D721Med (cell line): ENCODE results near the gene CPLX3.
A peak's percentile ranks its signal among the peaks of the same experiment; 100 is the strongest.

Experiments used
- DNase-seq: peaks from one replicate; pipeline ENCODE4 v3.0.0; 2011; ENCODE audit warnings: low spot score; ENCODE audit not compliant: insufficient read length
- FAIRE-seq: peaks from 2 replicates; lab custom pipeline; 2011; peaks lifted over from hg19 to GRCh38; lab: Jason Lieb, UNC
- TF ChIP-seq, protein P1 (sequence below): IDR thresholded peaks from 2 replicates; pipeline ENCODE4 v1.5.1; 2012; ENCODE audit warnings: mild to moderate bottlenecking, control low read depth; ENCODE audit not compliant: insufficient read depth; ENCODE audit errors: missing control alignments

Gene CPLX3

DNA sequence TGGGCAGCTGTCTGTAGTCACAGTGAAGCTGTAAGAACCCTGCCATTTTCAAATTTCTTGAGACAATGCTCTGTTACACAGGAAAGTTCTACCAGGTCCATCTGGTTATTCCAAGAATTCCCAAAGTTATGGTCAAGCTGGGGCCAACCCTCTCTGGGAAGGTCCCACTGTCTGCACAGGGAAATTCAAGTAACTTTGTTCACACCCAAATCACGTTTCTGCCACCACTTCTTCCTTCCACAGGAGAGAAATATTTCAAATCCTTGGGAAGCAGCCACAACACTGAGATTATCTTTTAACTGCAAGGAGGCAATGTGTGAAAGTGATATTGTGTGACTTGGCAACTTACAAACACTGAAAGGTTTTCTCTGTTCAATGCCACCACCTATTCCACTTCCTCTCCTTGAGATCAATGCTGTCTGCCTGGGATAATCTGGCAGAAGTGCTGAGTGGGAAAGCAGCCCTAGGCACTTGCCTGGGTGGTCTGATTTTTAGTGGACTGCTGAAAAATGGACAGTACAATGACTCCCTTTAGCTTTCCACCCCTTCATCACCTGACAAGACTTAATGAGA is 41.1 kb downstream of the CPLX3 start:
- FAIRE-seq: no peak
- TF ChIP-seq, protein P1, sequence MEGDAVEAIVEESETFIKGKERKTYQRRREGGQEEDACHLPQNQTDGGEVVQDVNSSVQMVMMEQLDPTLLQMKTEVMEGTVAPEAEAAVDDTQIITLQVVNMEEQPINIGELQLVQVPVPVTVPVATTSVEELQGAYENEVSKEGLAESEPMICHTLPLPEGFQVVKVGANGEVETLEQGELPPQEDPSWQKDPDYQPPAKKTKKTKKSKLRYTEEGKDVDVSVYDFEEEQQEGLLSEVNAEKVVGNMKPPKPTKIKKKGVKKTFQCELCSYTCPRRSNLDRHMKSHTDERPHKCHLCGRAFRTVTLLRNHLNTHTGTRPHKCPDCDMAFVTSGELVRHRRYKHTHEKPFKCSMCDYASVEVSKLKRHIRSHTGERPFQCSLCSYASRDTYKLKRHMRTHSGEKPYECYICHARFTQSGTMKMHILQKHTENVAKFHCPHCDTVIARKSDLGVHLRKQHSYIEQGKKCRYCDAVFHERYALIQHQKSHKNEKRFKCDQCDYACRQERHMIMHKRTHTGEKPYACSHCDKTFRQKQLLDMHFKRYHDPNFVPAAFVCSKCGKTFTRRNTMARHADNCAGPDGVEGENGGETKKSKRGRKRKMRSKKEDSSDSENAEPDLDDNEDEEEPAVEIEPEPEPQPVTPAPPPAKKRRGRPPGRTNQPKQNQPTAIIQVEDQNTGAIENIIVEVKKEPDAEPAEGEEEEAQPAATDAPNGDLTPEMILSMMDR: no peak
- DNase-seq: no peak

DNA sequence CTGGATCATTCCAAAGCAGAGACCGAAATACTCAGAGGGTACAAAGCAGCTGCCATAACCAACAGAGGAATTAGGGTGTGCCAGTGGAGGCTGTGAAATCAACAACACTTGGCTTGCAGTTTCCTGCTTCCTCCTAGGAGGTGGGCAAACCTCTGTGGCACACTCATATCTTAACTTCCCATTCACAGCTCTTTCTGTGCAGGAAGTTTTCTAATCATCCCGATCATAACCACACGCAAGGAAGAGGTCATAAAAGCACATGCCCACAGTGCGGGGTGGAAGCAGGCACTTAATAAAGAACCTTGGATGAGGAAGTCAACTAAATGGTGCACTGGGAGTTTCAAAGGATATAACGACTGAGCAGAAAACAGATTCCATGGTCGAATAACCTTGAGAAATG is 41.6 kb downstream of the CPLX3 start:
- no peak for DNase-seq
- FAIRE-seq: no peak
- TF ChIP-seq, protein P1: no peak

DNA sequence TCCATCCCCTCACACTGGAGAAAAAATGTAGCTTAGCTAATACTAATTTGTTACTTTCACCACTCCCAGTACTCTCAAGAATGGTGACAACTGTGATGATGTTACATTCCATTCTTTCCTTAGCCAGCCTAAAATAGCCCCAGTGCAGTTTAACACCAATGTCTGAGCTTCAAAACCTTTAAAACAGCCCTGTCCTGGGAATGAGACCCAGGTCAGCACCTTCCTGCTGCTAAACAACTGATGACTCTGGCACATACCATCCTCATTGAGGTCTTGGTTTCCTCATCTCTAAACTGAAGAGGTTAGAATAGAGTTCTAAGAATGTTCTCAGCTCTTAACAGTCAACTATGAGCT is 42.9 kb downstream of the CPLX3 start:
- FAIRE-seq (no peak), DNase-seq (no peak)
- TF ChIP-seq, protein P1: no peak

DNA sequence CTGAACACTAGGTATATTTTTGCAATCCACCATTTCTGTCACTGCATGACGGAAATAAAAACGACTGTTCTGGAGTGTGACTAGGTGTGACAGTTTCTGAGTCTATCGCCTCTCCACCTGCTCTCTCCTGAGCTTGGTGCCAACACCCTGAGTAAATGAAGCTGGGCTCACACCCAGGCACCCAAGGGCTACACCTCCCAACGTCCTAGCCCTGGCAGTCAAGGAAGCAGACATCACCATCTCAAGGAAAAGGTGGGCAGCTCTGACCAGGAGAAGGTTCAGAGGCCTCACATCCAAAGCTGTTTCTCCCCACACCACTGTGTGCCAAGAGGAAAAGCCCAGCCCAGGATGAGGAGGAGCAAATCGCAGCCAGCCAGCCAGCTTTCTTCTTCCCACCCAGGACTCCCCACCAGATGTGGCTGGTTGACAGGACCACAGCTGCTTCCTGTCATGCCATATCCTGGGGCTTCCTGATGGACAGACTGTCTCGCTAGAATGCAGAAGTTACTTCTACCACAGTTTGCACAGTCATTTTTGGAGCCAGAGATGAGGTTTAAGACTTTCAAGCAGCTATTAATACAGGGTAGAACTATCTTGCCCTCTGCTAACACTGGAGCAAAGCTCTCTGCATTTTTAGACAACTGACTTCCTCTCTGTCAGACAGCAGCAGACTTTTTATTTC is 43.4 kb downstream of the CPLX3 start:
- FAIRE-seq (no peak), DNase-seq (no peak)
- TF ChIP-seq, protein P1: no peak

DNA sequence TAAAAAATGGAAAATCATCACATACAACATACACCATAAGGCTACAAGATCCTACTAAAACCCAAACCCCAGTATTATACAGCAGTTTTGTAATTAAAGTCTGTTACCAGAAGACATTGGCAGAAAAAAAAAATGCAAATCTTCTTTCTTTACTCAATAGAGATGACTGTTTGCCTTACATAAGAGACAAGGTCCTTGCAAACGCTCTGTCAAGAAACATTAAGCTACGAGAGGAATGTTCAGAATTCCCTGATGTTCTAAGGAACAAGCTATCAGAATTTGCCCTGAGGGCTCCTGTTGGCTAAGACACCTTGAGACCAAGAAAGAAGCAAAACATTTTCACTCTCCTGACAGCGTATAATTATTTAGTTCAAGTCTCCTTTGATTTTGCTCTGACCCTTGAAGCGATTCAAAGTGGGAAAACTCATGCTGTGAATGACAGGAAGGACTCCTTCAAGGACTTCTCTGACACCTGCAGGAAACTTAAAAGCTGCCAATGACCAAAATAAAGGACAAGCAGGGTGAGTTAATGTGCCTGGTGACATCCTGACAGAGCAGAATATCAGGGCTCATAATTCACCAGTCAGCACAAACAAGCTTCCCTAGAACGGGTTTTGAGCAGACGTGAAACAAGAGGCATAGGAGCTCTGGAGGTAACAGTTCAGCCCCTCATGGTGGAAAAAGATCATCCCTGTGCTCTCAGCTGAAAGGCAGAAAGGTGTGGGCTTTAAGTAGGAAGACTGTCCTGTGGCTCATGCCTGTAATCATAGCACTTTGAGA is 44.2 kb downstream of the CPLX3 start:
- TF ChIP-seq, protein P1: no peak
- FAIRE-seq (no peak), DNase-seq (no peak)

DNA sequence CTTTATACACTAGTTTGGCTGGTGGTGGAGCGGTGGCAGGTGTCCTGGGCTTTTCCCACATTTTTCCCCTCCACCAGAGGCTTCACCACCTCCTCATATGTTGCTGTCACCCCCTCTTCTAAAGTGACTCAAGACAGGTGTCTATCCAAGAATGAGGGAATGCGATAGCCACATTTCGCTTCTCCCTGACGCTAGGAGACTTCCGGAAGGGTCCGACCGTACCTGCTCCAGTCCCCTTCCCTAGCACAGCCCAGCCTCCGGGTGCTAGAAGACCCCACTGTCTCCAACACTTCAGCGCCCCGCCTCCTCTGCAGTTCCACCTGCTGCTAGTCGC is 46.2 kb downstream of the CPLX3 start:
- DNase-seq (no peak), FAIRE-seq (no peak)
- TF ChIP-seq, protein P1: no peak

DNA sequence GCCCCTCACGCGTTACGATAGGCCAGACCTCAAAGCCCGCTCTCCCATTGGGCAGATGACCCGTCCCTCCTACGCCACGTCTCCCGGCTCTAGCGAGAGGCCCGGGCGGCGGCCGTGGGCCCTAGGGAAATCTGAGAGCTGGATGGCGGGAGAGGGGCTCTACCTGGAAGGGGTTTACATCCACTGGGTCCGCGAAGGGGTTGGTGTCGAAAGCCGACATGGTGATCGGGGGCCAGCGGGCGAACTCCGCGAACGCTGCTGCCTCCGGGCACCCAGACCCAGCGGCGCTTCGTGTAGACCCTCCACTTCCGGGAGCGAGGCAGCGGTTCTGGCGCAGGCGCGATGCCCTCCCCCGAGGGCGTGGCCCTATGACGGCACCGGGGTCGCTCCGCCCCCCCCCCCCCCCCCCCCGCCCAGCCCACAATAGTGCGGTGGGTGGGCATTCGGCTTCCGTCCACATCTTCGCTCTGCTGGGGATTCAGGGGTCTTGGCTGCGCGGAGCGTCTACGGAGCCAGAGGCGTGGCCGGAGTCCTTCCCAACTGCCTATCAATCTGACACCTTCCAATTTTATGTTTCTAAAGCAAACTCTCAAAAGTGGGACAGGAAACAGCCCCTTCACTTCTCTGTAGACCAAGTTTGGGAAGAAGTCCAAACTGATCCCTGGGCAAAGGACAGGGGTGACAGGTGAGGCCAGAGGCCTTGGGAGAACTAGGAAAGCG is 46.8 kb downstream of the CPLX3 start, which contains the start of gene SCAMP2:
Gene SCAMP2 (minus strand): TSS at position 330 of the 720 bp plus-strand sequence. CDS start 110 bp downstream, at position 220.
- TF ChIP-seq, protein P1: no peak
- FAIRE-seq: no peak
- DNase-seq: peak; percentile 91
